ENCODE data around the gene KHNYN.

KHNYN gene

DNA sequence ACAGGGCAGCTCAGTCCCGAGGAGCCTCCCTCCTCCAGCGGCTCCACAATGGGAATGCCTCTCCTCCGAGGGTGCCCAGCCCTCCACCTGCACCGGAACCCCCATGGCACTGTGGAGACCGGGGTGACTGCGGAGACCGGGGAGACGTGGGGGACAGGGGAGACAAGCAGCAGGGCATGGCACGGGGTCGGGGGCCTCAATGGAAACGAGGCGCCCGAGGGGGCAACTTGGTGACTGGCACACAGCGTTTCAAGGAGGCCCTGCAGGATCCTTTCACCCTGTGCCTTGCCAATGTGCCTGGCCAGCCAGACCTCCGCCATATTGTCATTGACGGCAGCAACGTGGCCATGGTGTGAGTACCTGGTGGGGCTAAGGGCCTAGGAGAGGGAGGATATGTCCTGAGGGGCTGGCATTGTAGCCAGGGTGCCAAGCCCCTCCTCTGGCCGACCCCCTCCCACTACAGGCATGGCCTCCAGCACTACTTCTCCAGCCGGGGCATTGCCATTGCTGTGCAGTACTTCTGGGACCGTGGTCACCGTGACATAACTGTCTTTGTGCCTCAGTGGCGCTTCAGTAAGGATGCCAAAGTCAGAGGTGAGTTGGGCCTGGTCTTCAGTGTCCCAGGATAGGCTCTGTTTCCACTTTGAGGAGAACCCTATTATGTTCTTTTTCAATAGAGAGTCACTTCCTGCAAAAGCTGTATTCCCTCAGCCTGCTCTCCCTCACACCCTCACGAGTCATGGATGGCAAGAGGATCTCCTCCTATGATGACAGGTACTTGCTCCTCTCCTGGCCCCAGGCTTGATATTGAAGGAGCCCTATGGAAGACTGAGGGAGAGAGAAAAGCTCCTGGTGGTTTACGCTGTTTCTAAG is 2.7 kb downstream of the KHNYN start:
- POLR2A ChIA-PET: interaction anchor here (0.9 to 3.0 kb wide), 14 partner anchors 9 to 190 kb away, joined by 3 to 45 read pairs (median 6); partner anchors contain the start of genes ADCY4, CIDEB, DHRS1 and NOP9
- TF ChIP-seq ZNF624 (tag by site-specific recombination; IDR thresholded peaks at IDR 0.05) (no peak), ZNF423 (tag by site-specific recombination; IDR thresholded peaks at IDR 0.05) (no peak), ZNF501 (tag by site-specific recombination; IDR thresholded peaks at IDR 0.05) (no peak), ZNF280D (tag by site-specific recombination; IDR thresholded peaks at IDR 0.05) (no peak), ZNF24 (tag by site-specific recombination; IDR thresholded peaks at IDR 0.05) (no peak), ZNF677 (tag by site-specific recombination; IDR thresholded peaks at IDR 0.05) (no peak)
- H3K4me3 ChIP-seq (ENCODE audit: low read depth, low read length): no peak overlapping the region
- CTCF ChIA-PET: interaction anchor here (0.6 to 13.9 kb wide), 40 partner anchors 9 to 954 kb away, joined by 3 to 468 read pairs (median 8); partner anchors contain the start of genes ADCY4, CIDEB, LTB4R2 and NYNRIN
- H3K36me3 ChIP-seq (ENCODE audit: control insufficient read depth in 2 of 2, insufficient read depth in 1 of 2, low read length in 2 of 2): peaks cover 0 to 60% of the 10 kb centered on the region in 2 experiments; a peak in 2 of 3 replicates
- H3K9me3 ChIP-seq (ENCODE audit: control insufficient read depth, insufficient read depth, low read depth, low read length): no peaks in the 10 kb centered on the region
- H3K27ac ChIP-seq (ENCODE audit: extremely low read depth, low read depth, low read length): no peak overlapping the region
- H3K4me1 ChIP-seq (ENCODE audit: control insufficient read depth, insufficient read depth, low read length): peaks cover 3% of the 10 kb centered on the region; the same call in 1 of the 2 replicates

DNA sequence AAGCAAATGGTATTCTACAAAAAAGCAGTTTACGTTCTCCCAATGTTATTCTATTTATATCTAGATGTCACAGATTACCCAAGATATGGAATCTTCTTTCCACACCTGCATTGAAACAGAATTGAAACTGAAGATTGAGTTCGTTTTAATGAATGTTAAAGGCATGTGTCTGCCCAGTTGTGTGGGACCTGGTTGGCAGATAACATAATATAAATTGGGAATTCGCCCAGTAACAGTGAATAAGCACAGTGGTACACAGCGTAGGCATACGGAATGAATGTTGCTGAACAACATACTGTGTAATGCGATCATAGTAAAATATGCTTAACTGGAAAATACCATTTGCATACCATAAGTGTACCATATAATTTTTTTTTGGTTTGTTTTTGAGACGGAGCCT is 4.3 kb downstream of the KHNYN start:
- Histone ChIP-seq H3K4me1 (ENCODE audit: control insufficient read depth, insufficient read depth, low read length) (peaks cover 3% of the 10 kb centered on the region; the same call in 1 of the 2 replicates), H3K27ac (ENCODE audit: extremely low read depth, low read depth, low read length) (no peak overlapping the region), H3K4me3 (ENCODE audit: low read depth, low read length) (no peak overlapping the region), H3K9me3 (ENCODE audit: control insufficient read depth, insufficient read depth, low read depth, low read length) (no peaks in the 10 kb centered on the region), H3K36me3 (ENCODE audit: control insufficient read depth in 2 of 2, insufficient read depth in 1 of 2, low read length in 2 of 2) (peaks cover 0 to 76% of the 10 kb centered on the region in 2 experiments; a peak in 2 of 3 replicates)
- ChIA-PET POLR2A (interaction anchor here (1.4 to 2.9 kb wide), 2 partner anchors 11 to 100 kb away, joined by 3 to 10 read pairs; no protein-coding TSS in a partner anchor), CTCF (interaction anchor here (1.0 to 13.9 kb wide), 3 partner anchors 63 to 103 kb away, joined by 3 to 468 read pairs (median 96); partner anchors contain the start of gene ADCY4)
- TF ChIP-seq KLF1 (tag by site-specific recombination; IDR thresholded peaks at IDR 0.05) (no peak), ZNF223 (tag by site-specific recombination; IDR thresholded peaks at IDR 0.05) (no peak), ZNF37A (tag by site-specific recombination; IDR thresholded peaks at IDR 0.05) (no peak), BCL6B (tag by site-specific recombination; IDR thresholded peaks at IDR 0.05) (no peak), ZNF324 (tag by site-specific recombination; IDR thresholded peaks at IDR 0.05) (no peak), BCL11A (tag by site-specific recombination; IDR thresholded peaks at IDR 0.05; ENCODE audit: low read depth) (no peak), ZNF654 (tag by site-specific recombination; IDR thresholded peaks at IDR 0.05; ENCODE audit: low read depth) (no peak)
- TF ChIP-seq, protein P1, sequence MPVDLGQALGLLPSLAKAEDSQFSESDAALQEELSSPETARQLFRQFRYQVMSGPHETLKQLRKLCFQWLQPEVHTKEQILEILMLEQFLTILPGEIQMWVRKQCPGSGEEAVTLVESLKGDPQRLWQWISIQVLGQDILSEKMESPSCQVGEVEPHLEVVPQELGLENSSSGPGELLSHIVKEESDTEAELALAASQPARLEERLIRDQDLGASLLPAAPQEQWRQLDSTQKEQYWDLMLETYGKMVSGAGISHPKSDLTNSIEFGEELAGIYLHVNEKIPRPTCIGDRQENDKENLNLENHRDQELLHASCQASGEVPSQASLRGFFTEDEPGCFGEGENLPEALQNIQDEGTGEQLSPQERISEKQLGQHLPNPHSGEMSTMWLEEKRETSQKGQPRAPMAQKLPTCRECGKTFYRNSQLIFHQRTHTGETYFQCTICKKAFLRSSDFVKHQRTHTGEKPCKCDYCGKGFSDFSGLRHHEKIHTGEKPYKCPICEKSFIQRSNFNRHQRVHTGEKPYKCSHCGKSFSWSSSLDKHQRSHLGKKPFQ (tag by site-specific recombination; IDR thresholded peaks at IDR 0.05): no peak

All from HEK293 (cell line).